ENCODE measurements around the gene LOXL3. TPM values are rescaled to one million over a fixed set of nuclear protein-coding genes. Genes with fewer than 3 reads are reported as not detected.

LOXL3 gene
- total RNA-seq, 4 donors from 2014 or later: 5.0 to 16.2 (median 13.5) TPM

- no peak for DNase-seq (ENCODE audit: low spot score in 2 of 2)
- Histone ChIP-seq H3K27ac (peak overlapping the region; percentile 66 to 86 (median 78)), H3K36me3 (no peaks in the 10 kb centered on the region), H3K4me1 (peaks cover 0 to 44% (median 15%) of the 10 kb centered on the region in 4 donors), H3K4me3 (peak overlapping the region; percentile 52 to 64 (median 58)), H3K9me3 (no peaks in the 10 kb centered on the region), H3K27me3 (no peaks in the 10 kb centered on the region)
- WGBS, 2 donors: 19 to 24% methylated on average over 19 to 26 of the region's 26 CpGs
- TF ChIP-seq CTCF (IDR thresholded peaks at IDR 0.05) (no peak), EP300 (IDR thresholded peaks at IDR 0.05) (no peak), POLR2A (IDR thresholded peaks at IDR 0.05) (no peak)
Observed at GRCh38 chr2:74548285-74548899, 5.3 kb downstream of the LOXL3 start.

- no peak for DNase-seq (ENCODE audit: low spot score in 2 of 2)
- no peak overlapping the region for H3K27ac ChIP-seq
- no peak for TF ChIP-seq POLR2A (IDR thresholded peaks at IDR 0.05)
- no peak for TF ChIP-seq EP300 (IDR thresholded peaks at IDR 0.05)
- no peak for TF ChIP-seq CTCF (IDR thresholded peaks at IDR 0.05)
- no peaks in the 10 kb centered on the region for H3K9me3 ChIP-seq
- peaks cover 0 to under 1% (median 0%) of the 10 kb centered on the region in 3 donors for H3K36me3 ChIP-seq
- no peaks in the 10 kb centered on the region for H3K27me3 ChIP-seq
- H3K4me3 ChIP-seq: no peak overlapping the region
- peaks cover 0 to 27% (median 10%) of the 10 kb centered on the region in 4 donors for H3K4me1 ChIP-seq
- WGBS, 2 donors: 83 to 93% methylated on average over 3 of the region's 3 CpGs
Observed at GRCh38 chr2:74546004-74546403, 7.7 kb downstream of the LOXL3 start.

GRCh38 chr2:74544634-74545033 lies 9.1 kb downstream of the LOXL3 start:
- WGBS, 2 donors: 92% methylated on average over 3 of the region's 3 CpGs

GRCh38 chr2:74542978-74543377 lies 10.8 kb downstream of the LOXL3 start:
- no peak overlapping the region for H3K27ac ChIP-seq
- no peaks in the 10 kb centered on the region for H3K9me3 ChIP-seq
- no peak for DNase-seq (ENCODE audit: low spot score in 2 of 2)
- TF ChIP-seq CTCF (IDR thresholded peaks at IDR 0.05) (no peak), EP300 (IDR thresholded peaks at IDR 0.05) (no peak), POLR2A (IDR thresholded peaks at IDR 0.05) (no peak)
- WGBS, 2 donors: 64 to 78% methylated on average over 1 of the region's 1 CpG
- no peaks in the 10 kb centered on the region for H3K4me1 ChIP-seq
- no peak overlapping the region for H3K4me3 ChIP-seq
- peaks cover 0 to 6% (median 0%) of the 10 kb centered on the region in 3 donors for H3K36me3 ChIP-seq
- no peaks in the 10 kb centered on the region for H3K27me3 ChIP-seq

More at GRCh38 chr2:74544634-74545033, 9.1 kb downstream of the LOXL3 start:
- peaks cover 0 to 6% (median 0%) of the 10 kb centered on the region in 3 donors for H3K36me3 ChIP-seq
- peaks cover 0 to 14% (median 9%) of the 10 kb centered on the region in 4 donors for H3K4me1 ChIP-seq
- H3K27me3 ChIP-seq: no peaks in the 10 kb centered on the region
- no peaks in the 10 kb centered on the region for H3K9me3 ChIP-seq
- H3K4me3 ChIP-seq: no peak overlapping the region
- H3K27ac ChIP-seq: no peak overlapping the region
- TF ChIP-seq EP300 (IDR thresholded peaks at IDR 0.05): no peak
- no peak for TF ChIP-seq CTCF (IDR thresholded peaks at IDR 0.05)
- no peak for TF ChIP-seq POLR2A (IDR thresholded peaks at IDR 0.05)
- DNase-seq (ENCODE audit: low spot score in 2 of 2): no peak

GRCh38 chr2:74540291-74540690 lies 13.5 kb downstream of the LOXL3 start:
- TF ChIP-seq POLR2A (IDR thresholded peaks at IDR 0.05): no peak
- no peak for TF ChIP-seq CTCF (IDR thresholded peaks at IDR 0.05)
- no peak for TF ChIP-seq EP300 (IDR thresholded peaks at IDR 0.05)
- Histone ChIP-seq H3K4me3 (no peak overlapping the region), H3K36me3 (peaks cover 0 to 8% (median 0%) of the 10 kb centered on the region in 3 donors), H3K27me3 (no peaks in the 10 kb centered on the region), H3K9me3 (no peaks in the 10 kb centered on the region), H3K4me1 (no peaks in the 10 kb centered on the region), H3K27ac (peak overlapping the region in 1 of 4 donors; percentile 36)
- DNase-seq (ENCODE audit: low spot score in 2 of 2): peak in 1 of 2 donors; percentile 48
- WGBS, 2 donors: 69 to 73% methylated on average over 5 of the region's 5 CpGs

Measured in tibial nerve (tissue), 4 donors.